Heart left ventricle (tissue), 16 donors: Measurements from ENCODE around the gene S100A11. TPM values are rescaled to one million over a fixed set of nuclear protein-coding genes. Genes with fewer than 3 reads are reported as not detected.
A peak's percentile ranks its signal among the peaks of the same experiment; 100 is the strongest.

ENCODE experiments used
- ATAC-seq, 4 donors: fragments of 200-7000 bp; cut with Tn5 transposase; one replicate each; pipeline ENCODE4 v1.9.1; 2020 to 2022; ENCODE audit warnings: moderate library complexity in 4 of 4, mild to moderate bottlenecking in 3 of 4, moderate number of reproducible peaks in 1 of 4
- DNase-seq, 5 donors: peaks; one replicate each; pipeline ENCODE4 v3.0.0-alpha.2; 2020
- H3K27ac ChIP-seq, 12 donors: fragments of 200-600 bp; sonication (generic) in 4 of 12; one replicate each; pipeline versions ENCODE4 v1.5.0 to v1.8.0; 2016 to 2022; ENCODE audit warnings: mild to moderate bottlenecking in 2 of 12
- H3K27me3 ChIP-seq, 9 donors: fragments of 200-600 bp; sonication (generic) in 2 of 9; one replicate each; pipeline versions ENCODE4 v1.5.1 to v1.8.0; 2016 to 2022; ENCODE audit warnings: mild to moderate bottlenecking in 3 of 9
- H3K36me3 ChIP-seq, 9 donors: fragments of 200-600 bp; sonication (generic) in 2 of 9; one replicate each; pipeline versions ENCODE4 v1.5.0 to v1.8.0; 2018 to 2022; ENCODE audit warnings: mild to moderate bottlenecking in 2 of 9
- H3K4me1 ChIP-seq, 12 donors: fragments of 200-600 bp; sonication (generic) in 4 of 12; one replicate each; pipeline versions ENCODE4 v1.5.0 to v1.8.0; 2016 to 2022; ENCODE audit warnings: mild to moderate bottlenecking in 3 of 12
- H3K4me3 ChIP-seq, 12 donors: fragments of 200-600 bp; sonication (generic) in 4 of 12; one replicate each; pipeline versions ENCODE4 v1.5.0 to v1.8.0; 2017 to 2022; ENCODE audit warnings: mild to moderate bottlenecking in 9 of 12, moderate library complexity in 4 of 12
- H3K9me3 ChIP-seq, 12 donors: fragments of 200-600 bp; sonication (generic) in 4 of 12; one replicate each; pipeline versions ENCODE4 v1.5.0 to v1.8.0; 2016 to 2022; ENCODE audit warnings: mild to moderate bottlenecking in 1 of 12
- CTCF ChIP-seq, 12 donors: fragments of 200-600 bp; sonication (generic) in 4 of 12; IDR thresholded peaks; one replicate each; pipeline versions ENCODE4 v1.5.0 to v1.8.0; 2018 to 2022; ENCODE audit warnings: antibody characterized with exemption in 12 of 12, mild to moderate bottlenecking in 5 of 12
- POLR2A ChIP-seq, 2 donors: fragments of 450-650 bp; IDR thresholded peaks; one replicate each; pipeline ENCODE4 v1.6.1; 2017; ENCODE audit warnings: antibody characterized with exemption in 2 of 2, mild to moderate bottlenecking in 2 of 2, moderate library complexity in 2 of 2
- WGBS, 4 donors: extraction: QIAGEN DNeasy Blood & Tissue Kit in 2 of 4; methylation state at CpG; one replicate each; pipeline versions ENCODE4 v1.1.5 to v1.1.7; 2013 to 2018; 5-methylcytosine and 5-hydroxymethylcytosine counted together
- intact Hi-C, 10 donors: fragments of 100-400 bp; cut with DNase I; formaldehyde crosslinking; loops; one replicate each; pipeline versions ENCODE4 v1.11.1 to v1.14.2; 2022
- polyA plus RNA-seq, 2 donors: library from polyadenylated mRNA; stranded (reverse); fragments of 200-250 nt; gene quantifications; one replicate each; pipeline ENCODE4 v1.2.3, GENCODE V29; 2013
- total RNA-seq, 9 donors: library from RNA; depleted of rRNA in 2 of 9; stranded (reverse); fragments of >200 nt in 2 of 9; fragmentation: NEBNext Ultra II Directional in 3 of 9; extraction: Animal tissue kit (Norgen Biotek cat#: 25700) in 3 of 9; gene quantifications; one replicate each; pipeline versions ENCODE4 v1.1.0 to v1.2.4, GENCODE V29; 2016 to 2023
- donor health status: ischemic (EF 13 %, LVEDD 7.1; RV severe dilation, severe dysfunction).
- donor health status: healthy with polysubstance abuse.
- donor health status: DM: no; HTN: yes; CAD: no.
- donor health status: DM: no; HTN: no; CAD: no.
- donor health status: ischemic (EF 25% LVEDD 6.9; RV normal size, moderate dysfunction).
- donor health status: ischemic (EF 25% LVEDD 5.7; RV mildly dilated, moderate dysfunction).
- donor health status: healthy.
- donor health status: DM: yes; HTN: yes; CAD: no.
- donor health status: ischemic (EF 35%, LVEDD 5.7; RV mildly dilated, moderate dysfunction).
- donor health status: nonischemic (EF 11% LVEDD 7.7; RV severe dilation, severe dysfunction).
- donor health status: DM: yes; HTN: yes; CAD: no.
- donor health status: PGD.
- donor health status: ischemic (EF 29% LVEDD 5.4; RV normal size, mild dysfunction).
- donor health status: nonischemic (EF 23%, LVEDD 6.1; RV moderate dilation, normal function).

S100A11 gene
- total and polyA plus RNA-seq, 11 donors = 44.9 to 571 (median 114) TPM

GRCh38 chr1:151990856-151991198 is 46.0 kb downstream of the S100A11 start:
- intact Hi-C loops = loop anchor here in 4 of 10 donors (1.0 to 5.0 kb wide), 3 partner anchors 20 to 44 kb away; no protein-coding TSS in a partner anchor
- 6 to 22% (median 8%) methylated on average over 5 of the region's 5 CpGs for WGBS, 4 donors
- H3K27me3 ChIP-seq = no peaks in the 10 kb centered on the region

GRCh38 chr1:151990058-151990855 is 46.5 kb downstream of the S100A11 start:
- intact Hi-C loops = loop anchor here in 4 of 10 donors (1.0 to 5.0 kb wide), 3 partner anchors 19 to 43 kb away; no protein-coding TSS in a partner anchor
- WGBS, 4 donors = 53 to 66% (median 59%) methylated on average over 5 of the region's 5 CpGs
- peak overlapping the region in 6 of 12 donors; percentile 74 to 97 (median 89) for H3K4me3 ChIP-seq
- ATAC-seq (no peak), DNase-seq (no peak)
- H3K36me3 ChIP-seq = peaks cover 0 to 20% (median 9%) of the 10 kb centered on the region in 9 donors
- TF ChIP-seq POLR2A (IDR thresholded peaks at IDR 0.05) = no peak
- no peak for TF ChIP-seq CTCF (IDR thresholded peaks at IDR 0.05)
- peaks cover 10 to 78% (median 57%) of the 10 kb centered on the region in 12 donors for H3K4me1 ChIP-seq
- H3K27ac ChIP-seq = peak overlapping the region in 11 of 12 donors; percentile 21 to 92 (median 61)
- H3K9me3 ChIP-seq = no peaks in the 10 kb centered on the region
- no peaks in the 10 kb centered on the region for H3K27me3 ChIP-seq

More at GRCh38 chr1:151990856-151991198, 46.0 kb downstream of the S100A11 start:
- no peak for TF ChIP-seq CTCF (IDR thresholded peaks at IDR 0.05)
- no peak for TF ChIP-seq POLR2A (IDR thresholded peaks at IDR 0.05)
- Histone ChIP-seq H3K36me3 (peaks cover 0 to 14% (median 3%) of the 10 kb centered on the region in 9 donors), H3K27ac (peak overlapping the region in 9 of 12 donors; percentile 13 to 97 (median 64)), H3K9me3 (no peaks in the 10 kb centered on the region), H3K4me3 (peak overlapping the region in 7 of 12 donors; percentile 74 to 97 (median 93)), H3K4me1 (peaks cover 10 to 78% (median 58%) of the 10 kb centered on the region in 12 donors)
- ATAC-seq (no peak), DNase-seq (peak in 4 of 5 donors; percentile 41 to 57 (median 54))

DNA sequence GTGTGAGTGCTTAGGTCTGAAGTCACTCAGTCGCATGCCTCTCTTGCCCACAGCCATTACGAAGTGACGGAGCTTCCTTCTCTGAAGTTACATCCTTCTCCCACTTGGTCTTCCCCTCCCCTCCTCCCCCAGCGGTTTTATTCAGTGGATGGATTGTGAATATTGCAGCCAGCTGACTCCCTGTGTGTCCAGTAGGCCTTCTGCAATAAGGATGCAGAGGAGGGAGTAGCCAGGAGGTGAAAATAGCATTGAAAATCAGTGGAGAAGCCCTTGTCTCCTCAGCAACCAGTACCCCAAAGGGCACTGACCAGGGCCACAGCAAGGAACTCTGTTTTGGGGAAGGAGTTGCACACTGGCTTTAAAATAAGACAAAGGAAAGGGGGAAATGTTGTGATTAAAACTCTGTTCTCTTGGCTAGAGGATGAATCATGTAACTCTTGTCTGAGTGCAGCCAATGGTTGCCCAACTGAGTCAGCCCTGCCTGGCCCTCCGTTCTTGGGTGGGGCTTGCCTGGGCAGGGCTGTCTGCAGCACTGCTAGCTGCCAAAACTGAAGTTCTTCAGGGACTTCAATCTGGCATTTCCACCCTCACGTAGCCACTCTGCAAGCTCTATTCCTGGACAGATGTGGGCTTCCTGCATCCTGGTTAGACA is 47.5 kb downstream of the S100A11 start:
- peaks cover 0 to 29% (median 18%) of the 10 kb centered on the region in 9 donors for H3K36me3 ChIP-seq
- TF ChIP-seq POLR2A (IDR thresholded peaks at IDR 0.05) (no peak), CTCF (IDR thresholded peaks at IDR 0.05) (no peak)
- no peaks in the 10 kb centered on the region for H3K27me3 ChIP-seq
- H3K4me3 ChIP-seq = peak overlapping the region in 5 of 12 donors; percentile 1 to 95 (median 17)
- intact Hi-C loops = no loop called here
- ATAC-seq = peak; percentile 29 to 78 (median 50)
- 37 to 51% (median 48%) methylated on average over 6 of the region's 6 CpGs for WGBS, 4 donors
- H3K4me1 ChIP-seq = peaks cover 10 to 78% (median 56%) of the 10 kb centered on the region in 12 donors
- H3K27ac ChIP-seq = peak overlapping the region in 11 of 12 donors; percentile 14 to 92 (median 61)
- DNase-seq = peak in 4 of 5 donors; percentile 44 to 88 (median 78)
- no peaks in the 10 kb centered on the region for H3K9me3 ChIP-seq
